Dedifferentiated amniotic fluid mesenchymal stem cell (primary cell): ENCODE results near the gene CHAC2.
"Not testable (repeated sequence)": the region's sequence is repeated elsewhere in the genome, so short reads cannot be mapped to it uniquely, and the experiment has no call there.

Source experiments
- DNase-seq: peaks from one replicate; pipeline ENCODE4 v3.0.0-alpha.2; 2016; ENCODE audit errors: extremely low spot score

The CHAC2 gene

DNA sequence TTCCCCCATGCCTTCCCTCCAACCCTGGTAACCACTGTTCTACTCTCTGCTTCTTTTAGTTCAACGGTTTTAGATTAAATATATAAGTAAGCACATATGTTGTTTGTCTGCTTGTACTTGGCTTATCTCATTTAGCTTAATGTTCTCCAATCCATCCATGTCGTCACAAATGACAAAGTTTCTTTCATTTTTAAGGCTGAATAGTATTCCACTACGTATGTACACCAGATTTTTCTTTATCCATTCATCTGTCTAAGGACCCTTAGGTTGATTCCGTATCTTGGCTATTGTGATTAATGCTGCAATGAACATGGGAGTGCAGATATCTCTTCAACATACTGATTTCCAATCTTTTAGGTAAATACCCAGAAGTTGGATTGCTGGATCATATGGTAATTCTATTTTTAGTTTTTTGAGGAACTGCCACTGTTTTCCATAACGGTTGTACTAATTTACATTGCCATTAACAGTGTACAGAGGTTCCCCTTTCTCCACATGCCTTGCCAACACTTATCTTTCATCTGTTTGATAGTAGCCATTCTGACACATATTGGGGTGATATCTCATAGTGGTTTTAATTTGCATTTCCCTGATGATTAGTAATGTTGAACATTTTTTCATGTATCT lies 11.0 kb downstream of the CHAC2 start:
- DNase-seq, result no peak

- DNase-seq, result no peak
These were observed 12.5 kb downstream of the CHAC2 start for GRCh38 chr2:53780056-53780455.

DNA sequence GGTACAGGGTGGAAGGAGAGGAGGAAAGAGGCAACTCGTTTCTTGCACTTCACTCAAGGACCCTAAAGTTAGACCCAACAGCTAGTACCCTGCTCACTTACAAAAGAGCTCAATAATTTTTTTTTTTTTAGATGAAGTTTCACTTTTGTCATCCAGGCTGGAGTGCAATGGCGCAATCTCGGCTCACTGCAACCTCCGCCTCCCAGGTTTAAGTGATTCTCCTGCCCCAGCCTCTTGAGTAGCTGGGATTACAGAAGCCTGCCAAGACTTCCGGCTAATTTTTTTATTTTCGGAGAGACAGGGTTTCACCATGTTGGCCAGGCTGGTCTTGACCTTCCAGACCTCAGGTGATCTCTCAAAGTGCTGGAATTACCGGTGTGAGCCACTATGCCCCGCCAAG lies 15.1 kb downstream of the CHAC2 start:
- no peak for DNase-seq

DNA sequence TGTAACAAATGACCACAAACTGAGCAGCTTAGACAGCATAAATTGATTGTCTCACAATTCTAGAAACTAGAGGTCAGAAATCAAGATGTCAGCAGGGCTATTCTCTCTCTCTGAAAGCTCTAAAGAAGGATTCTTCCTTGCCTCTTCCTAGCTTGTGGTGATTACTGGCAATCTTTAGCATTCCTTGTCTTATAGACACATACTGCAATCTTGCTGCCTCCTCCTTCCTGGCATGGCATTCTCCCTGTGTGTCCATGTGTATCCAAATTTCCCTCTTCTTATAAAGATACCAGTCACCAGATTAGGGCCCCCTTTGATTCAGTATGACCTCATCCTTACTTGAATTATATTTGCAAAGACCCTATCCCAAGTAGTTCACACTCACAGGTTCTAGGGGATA lies 16.8 kb downstream of the CHAC2 start:
- DNase-seq, result peak; percentile 31

DNA sequence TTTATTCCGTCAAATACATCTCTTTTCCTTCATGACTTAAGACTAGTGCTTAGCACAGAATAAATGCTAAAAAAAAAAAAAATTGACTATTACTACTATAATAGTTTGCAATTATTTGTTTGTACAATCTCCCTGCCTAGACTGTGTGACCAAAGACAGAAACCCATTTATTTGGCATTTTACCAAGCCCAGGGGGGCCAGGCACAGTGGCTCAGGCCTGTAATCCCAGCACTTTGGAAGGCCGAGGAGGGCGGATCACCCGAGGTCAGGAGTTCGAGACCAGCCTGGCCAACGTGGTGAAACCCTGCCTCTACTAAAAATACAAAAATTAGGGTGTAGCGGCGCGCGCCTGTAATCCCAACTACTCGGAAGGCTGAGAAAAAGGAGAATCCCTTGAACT lies 17.8 kb downstream of the CHAC2 start:
- no peak for DNase-seq

DNA sequence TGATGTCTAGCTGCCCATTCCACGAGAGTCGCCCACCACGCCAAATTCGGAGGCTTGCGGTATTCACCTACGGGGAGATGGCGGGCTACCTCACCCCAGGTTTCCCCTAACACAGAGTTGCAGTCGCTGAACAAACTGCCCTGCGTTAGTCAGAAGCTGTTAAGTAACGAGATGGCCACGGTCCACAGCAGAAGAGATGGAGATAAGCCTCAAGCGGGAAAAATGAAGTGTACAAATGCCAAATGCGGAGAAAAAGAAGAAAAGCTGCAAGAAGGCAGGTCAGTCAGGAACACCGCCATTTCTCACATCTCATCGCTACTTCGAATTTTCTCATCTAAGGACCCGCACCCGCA lies 18.7 kb downstream of the CHAC2 start:
- DNase-seq, result peak; percentile 43

- DNase-seq, result peak; percentile 58
These were observed 19.4 kb downstream of the CHAC2 start, which contains the start of the genes ASB3 and ERLEC1 for GRCh38 chr2:53786705-53787613. Gene ASB3, minus strand, starts transcription at chr2:53786953. Its CDS starts 21,381 bp downstream, at chr2:53765572. Gene ERLEC1, plus strand, starts transcription at chr2:53787044. Its CDS starts 167 bp downstream, at chr2:53787211.

GRCh38 chr2:53787614-53788289 lies 20.1 kb downstream of the CHAC2 start:
- no peak for DNase-seq

DNA sequence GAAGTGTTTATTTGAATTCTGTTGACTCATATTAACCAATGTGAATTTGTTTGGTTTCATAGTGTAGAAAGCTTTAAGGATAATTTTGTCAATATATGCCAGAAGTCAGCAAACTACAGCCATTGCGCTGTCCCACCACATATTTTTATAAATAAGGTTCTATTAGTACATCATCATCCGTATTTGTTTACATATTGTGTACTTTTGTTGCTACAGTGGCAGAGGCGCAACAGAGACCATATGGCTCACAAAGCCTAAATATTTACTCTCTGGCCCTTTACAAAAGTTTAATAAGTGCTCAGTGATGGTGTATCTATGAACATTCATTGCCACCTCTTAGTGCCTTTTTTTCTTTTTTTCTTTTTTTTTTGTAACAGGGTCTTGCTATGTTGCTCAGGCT lies 25.7 kb downstream of the CHAC2 start:
- no peak for DNase-seq

DNA sequence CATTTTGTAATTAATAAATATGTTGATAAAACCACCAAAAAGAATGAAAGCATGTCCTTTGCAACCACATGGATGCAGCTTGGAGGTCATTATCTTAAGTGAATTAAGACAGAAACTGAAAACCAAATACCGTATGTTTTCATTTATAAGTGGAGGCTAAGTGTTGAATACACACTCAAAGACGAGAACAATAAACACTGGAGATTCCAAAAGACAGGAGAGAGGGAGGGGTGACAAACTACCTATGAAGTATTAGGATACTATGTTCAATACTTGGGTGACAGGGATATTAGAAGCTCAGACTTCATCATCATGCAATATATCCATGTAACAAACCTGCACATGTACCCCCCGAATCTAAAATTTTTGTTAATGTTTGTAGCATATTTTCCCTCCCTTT lies 26.2 kb downstream of the CHAC2 start:
- no peak for DNase-seq

GRCh38 chr2:53801547-53801946 lies 33.9 kb downstream of the CHAC2 start:
- no peak for DNase-seq

- DNase-seq, result no peak
These were observed 35.1 kb downstream of the CHAC2 start for GRCh38 chr2:53802617-53803151.

- no peak for DNase-seq
These were observed 44.0 kb downstream of the CHAC2 start for GRCh38 chr2:53811601-53812000.

GRCh38 chr2:53813151-53813550 lies 45.5 kb downstream of the CHAC2 start:
- DNase-seq, result no peak

- no peak for DNase-seq
These were observed 51.3 kb downstream of the CHAC2 start for GRCh38 chr2:53818854-53819435.

DNA sequence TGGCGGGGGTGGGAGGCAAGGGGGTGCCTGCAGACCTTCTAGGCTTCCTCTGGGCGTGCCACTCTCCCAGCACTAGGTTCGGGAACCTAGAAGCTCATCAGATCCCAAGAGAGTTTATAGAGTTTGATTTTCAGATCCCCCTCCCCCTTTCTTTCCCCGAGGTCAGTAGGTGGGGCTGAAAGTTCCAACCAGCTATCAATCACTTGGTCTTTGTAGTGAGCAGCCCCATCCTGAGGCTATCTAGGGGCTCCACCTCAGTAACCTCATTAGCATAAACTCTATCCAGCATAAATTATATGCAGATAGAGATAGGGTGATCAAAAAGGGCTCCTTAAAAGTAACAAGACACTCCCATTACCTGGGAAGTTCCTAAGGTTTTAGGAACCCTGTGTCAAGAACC lies 52.0 kb downstream of the CHAC2 start:
- DNase-seq, result no peak

DNA sequence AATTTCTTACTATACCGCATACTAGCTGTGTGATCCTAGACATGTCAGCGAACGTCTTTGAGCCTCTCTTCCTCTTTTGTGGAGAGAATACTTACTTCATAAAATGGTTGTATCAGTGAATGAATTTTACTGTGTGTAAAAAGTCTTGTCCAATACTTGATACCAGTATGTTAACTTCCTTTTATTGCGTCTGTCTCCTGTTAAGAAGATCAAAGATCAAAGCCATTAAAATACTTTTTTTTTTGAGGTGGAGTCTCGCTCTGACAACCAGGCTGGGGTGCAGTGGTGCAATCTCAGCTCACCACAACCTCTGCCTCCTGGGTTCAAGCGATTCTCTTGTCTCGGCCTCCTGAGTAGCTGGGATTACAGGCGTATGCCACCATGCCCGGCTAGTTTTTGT lies 52.4 kb downstream of the CHAC2 start:
- DNase-seq, result no peak

- DNase-seq, result no peak
These were observed 53.1 kb downstream of the CHAC2 start for GRCh38 chr2:53820711-53821110.

- DNase-seq, result no peak
These were observed 54.2 kb downstream of the CHAC2 start for GRCh38 chr2:53821810-53822209.

- DNase-seq, result not testable (repeated sequence)
These were observed 56.0 kb downstream of the CHAC2 start for GRCh38 chr2:53823639-53824038.
